HUES6 (cell line): Measurements from ENCODE around the gene DISC1.

Experiments
- H3K27ac ChIP-seq: 2 replicates; pipeline ENCODE4 v1.7.0; 2013; ENCODE audit warnings: low read depth, mild to moderate bottlenecking, low read length, inconsistent platforms
- H3K27me3 ChIP-seq: 2 replicates; pipeline ENCODE4 v1.6.1; 2013; ENCODE audit warnings: low read length; ENCODE audit not compliant: control insufficient read depth, insufficient read depth
- H3K36me3 ChIP-seq: 2 replicates; pipeline ENCODE4 v1.6.1; 2013; ENCODE audit warnings: low read length; ENCODE audit not compliant: control insufficient read depth, insufficient read depth
- H3K4me1 ChIP-seq: 2 replicates; pipeline ENCODE4 v1.6.1; 2013; ENCODE audit warnings: low read length; ENCODE audit not compliant: control insufficient read depth, insufficient read depth
- H3K4me3 ChIP-seq: 2 replicates; pipeline ENCODE4 v1.5.1; 2013; ENCODE audit warnings: low read depth, low read length
- H3K9ac ChIP-seq: one replicate; pipeline ENCODE4 v1.6.1; 2013; ENCODE audit warnings: mild to moderate bottlenecking, low read length
- H3K9me3 ChIP-seq: 2 replicates; pipeline ENCODE4 v1.6.1; 2013; ENCODE audit warnings: low read depth, low read length; ENCODE audit not compliant: control insufficient read depth, insufficient read depth

Gene DISC1

GRCh38 chr1:231799363-231799986, 172.9 kb downstream of the DISC1 start:
- no peak overlapping the region for H3K4me3 ChIP-seq
- H3K4me1 ChIP-seq: no peaks in the 10 kb centered on the region

GRCh38 chr1:231800108-231800507, 173.5 kb downstream of the DISC1 start:
- Histone ChIP-seq H3K9ac (no peak overlapping the region), H3K4me3 (no peak overlapping the region), H3K36me3 (no peaks in the 10 kb centered on the region), H3K27ac (no peak overlapping the region), H3K9me3 (peaks cover 2% of the 10 kb centered on the region; the same call in 1 of the 2 replicates), H3K27me3 (no peaks in the 10 kb centered on the region), H3K4me1 (no peaks in the 10 kb centered on the region)

More at GRCh38 chr1:231799363-231799986, 172.9 kb downstream of the DISC1 start:
- Histone ChIP-seq H3K27ac (no peak overlapping the region), H3K36me3 (no peaks in the 10 kb centered on the region), H3K9ac (no peak overlapping the region), H3K9me3 (peaks cover 2% of the 10 kb centered on the region; the same call in 1 of the 2 replicates), H3K27me3 (no peaks in the 10 kb centered on the region)

- H3K36me3 ChIP-seq: no peaks in the 10 kb centered on the region
- no peak overlapping the region for H3K9ac ChIP-seq
- no peaks in the 10 kb centered on the region for H3K27me3 ChIP-seq
- H3K9me3 ChIP-seq: peaks cover 2% of the 10 kb centered on the region; the same call in 1 of the 2 replicates
- H3K27ac ChIP-seq: no peak overlapping the region
- H3K4me1 ChIP-seq: no peaks in the 10 kb centered on the region
- H3K4me3 ChIP-seq: no peak overlapping the region
Measured at GRCh38 chr1:231801042-231801585, 174.5 kb downstream of the DISC1 start.

- no peak overlapping the region for H3K27ac ChIP-seq
- peaks cover 2% of the 10 kb centered on the region; the same call in 1 of the 2 replicates for H3K9me3 ChIP-seq
- H3K27me3 ChIP-seq: no peaks in the 10 kb centered on the region
- no peak overlapping the region for H3K9ac ChIP-seq
- H3K36me3 ChIP-seq: no peaks in the 10 kb centered on the region
- H3K4me1 ChIP-seq: peaks cover 7% of the 10 kb centered on the region; the same call in 1 of the 2 replicates
- no peak overlapping the region for H3K4me3 ChIP-seq
Measured at GRCh38 chr1:231803353-231803752, 176.8 kb downstream of the DISC1 start.

- Histone ChIP-seq H3K9me3 (no peaks in the 10 kb centered on the region), H3K36me3 (no peaks in the 10 kb centered on the region), H3K9ac (no peak overlapping the region), H3K4me3 (no peak overlapping the region), H3K4me1 (peaks cover 7% of the 10 kb centered on the region; the same call in 1 of the 2 replicates), H3K27me3 (no peaks in the 10 kb centered on the region), H3K27ac (no peak overlapping the region)
Measured at GRCh38 chr1:231806623-231807495, 180.3 kb downstream of the DISC1 start.

GRCh38 chr1:231807541-231807940, 181.0 kb downstream of the DISC1 start:
- Histone ChIP-seq H3K4me3 (no peak overlapping the region), H3K36me3 (no peaks in the 10 kb centered on the region), H3K4me1 (peaks cover 7% of the 10 kb centered on the region; the same call in 1 of the 2 replicates), H3K27me3 (no peaks in the 10 kb centered on the region), H3K9ac (no peak overlapping the region), H3K9me3 (no peaks in the 10 kb centered on the region), H3K27ac (no peak overlapping the region)

- Histone ChIP-seq H3K27ac (no peak overlapping the region), H3K9ac (no peak overlapping the region), H3K27me3 (no peaks in the 10 kb centered on the region)
Measured at GRCh38 chr1:231808116-231808515, 181.5 kb downstream of the DISC1 start.

GRCh38 chr1:231808990-231809389, 182.4 kb downstream of the DISC1 start:
- H3K4me3 ChIP-seq: no peak overlapping the region
- no peak overlapping the region for H3K9ac ChIP-seq
- H3K27me3 ChIP-seq: no peaks in the 10 kb centered on the region
- peaks cover 7% of the 10 kb centered on the region; the same call in 1 of the 2 replicates for H3K4me1 ChIP-seq
- no peaks in the 10 kb centered on the region for H3K36me3 ChIP-seq
- H3K27ac ChIP-seq: no peak overlapping the region
- no peaks in the 10 kb centered on the region for H3K9me3 ChIP-seq

More at GRCh38 chr1:231808116-231808515, 181.5 kb downstream of the DISC1 start:
- H3K9me3 ChIP-seq: no peaks in the 10 kb centered on the region
- H3K4me1 ChIP-seq: peaks cover 7% of the 10 kb centered on the region; the same call in 1 of the 2 replicates
- no peak overlapping the region for H3K4me3 ChIP-seq
- no peaks in the 10 kb centered on the region for H3K36me3 ChIP-seq

GRCh38 chr1:231810415-231810814, 183.8 kb downstream of the DISC1 start:
- Histone ChIP-seq H3K4me1 (peaks cover 7% of the 10 kb centered on the region; the same call in 1 of the 2 replicates), H3K27me3 (no peaks in the 10 kb centered on the region), H3K4me3 (no peak overlapping the region), H3K36me3 (no peaks in the 10 kb centered on the region), H3K27ac (no peak overlapping the region), H3K9ac (no peak overlapping the region), H3K9me3 (no peaks in the 10 kb centered on the region)

GRCh38 chr1:231814021-231814420, 187.4 kb downstream of the DISC1 start:
- H3K27ac ChIP-seq: no peak overlapping the region
- no peaks in the 10 kb centered on the region for H3K36me3 ChIP-seq

GRCh38 chr1:231814521-231814920, 187.9 kb downstream of the DISC1 start:
- Histone ChIP-seq H3K4me1 (no peaks in the 10 kb centered on the region), H3K36me3 (no peaks in the 10 kb centered on the region), H3K4me3 (no peak overlapping the region), H3K9me3 (no peaks in the 10 kb centered on the region), H3K27me3 (no peaks in the 10 kb centered on the region), H3K9ac (no peak overlapping the region), H3K27ac (no peak overlapping the region)

More at GRCh38 chr1:231814021-231814420, 187.4 kb downstream of the DISC1 start:
- Histone ChIP-seq H3K9me3 (no peaks in the 10 kb centered on the region), H3K9ac (no peak overlapping the region), H3K4me3 (no peak overlapping the region), H3K4me1 (no peaks in the 10 kb centered on the region), H3K27me3 (no peaks in the 10 kb centered on the region)
